Cerebellar nuclear complex (tissue), 1 donor: Measurements from ENCODE around the gene USP7.
"Not testable (repeated sequence)": the region's sequence is repeated elsewhere in the genome, so short reads cannot be mapped to it uniquely, and the experiment has no call there.

Experiments used
- DNase-seq, 2 experiments: peaks; one replicate each; lab custom pipeline; 2025; lab: John Stamatoyannopoulos, UW

USP7 gene

GRCh38 chr16:8877894-8878522 lies 85.7 kb downstream of the USP7 start:
- no peak for DNase-seq

GRCh38 chr16:8875317-8875716 lies 88.4 kb downstream of the USP7 start:
- DNase-seq = not testable (repeated sequence)

GRCh38 chr16:8874388-8874787 lies 89.3 kb downstream of the USP7 start:
- DNase-seq = no peak

GRCh38 chr16:8873866-8874195 lies 89.9 kb downstream of the USP7 start:
- DNase-seq = not testable (repeated sequence)

- no peak for DNase-seq
These were observed 90.5 kb downstream of the USP7 start for GRCh38 chr16:8872967-8873865.

- no peak for DNase-seq
These were observed 91.6 kb downstream of the USP7 start for GRCh38 chr16:8872071-8872470.

GRCh38 chr16:8869988-8870241 lies 93.8 kb downstream of the USP7 start:
- not testable (repeated sequence) for DNase-seq

GRCh38 chr16:8869212-8869987 lies 94.3 kb downstream of the USP7 start:
- no peak for DNase-seq

- no peak for DNase-seq
These were observed 95.1 kb downstream of the USP7 start, which contains the start of gene CARHSP1 for GRCh38 chr16:8868416-8869211. Gene CARHSP1 (minus strand): TSS chr16:8869006. CDS start chr16:8859328, 9,678 bp downstream.

- DNase-seq = no peak
These were observed 95.7 kb downstream of the USP7 start for GRCh38 chr16:8867932-8868415.

GRCh38 chr16:8867216-8867931 lies 96.3 kb downstream of the USP7 start:
- DNase-seq = no peak

- no peak for DNase-seq
These were observed 96.9 kb downstream of the USP7 start for GRCh38 chr16:8866884-8867215.

GRCh38 chr16:8866118-8866883 lies 97.4 kb downstream of the USP7 start:
- no peak for DNase-seq

GRCh38 chr16:8865145-8865882 lies 98.4 kb downstream of the USP7 start:
- no peak for DNase-seq

GRCh38 chr16:8864480-8865110 lies 99.1 kb downstream of the USP7 start:
- DNase-seq = no peak

- DNase-seq = no peak
These were observed 99.9 kb downstream of the USP7 start for GRCh38 chr16:8863594-8864424.

- DNase-seq = no peak
These were observed 101.2 kb downstream of the USP7 start for GRCh38 chr16:8862309-8863130.
